K562 treated with DMSO at 1 percent for 4 hours (cell line): ENCODE results near the gene C5AR2. TPM values are rescaled to one million over a fixed set of nuclear protein-coding genes. Genes with fewer than 3 reads are reported as not detected.

Experiments used
- total RNA-seq: library from RNA; unstranded; fragments of 300-600 nt; gene quantifications from 2 replicates; pipeline ENCODE4 v1.2.3, GENCODE V29; 2022; ENCODE audit not compliant: insufficient read depth

The C5AR2 gene
- total RNA-seq = not detected in 2 replicates

GRCh38 chr19:47331931-47332547 is at the start of gene C5AR2:
TSS of gene C5AR2 (plus strand) at chr19:47332175. CDS start at chr19:47340800, 8,625 bp downstream.

DNA sequence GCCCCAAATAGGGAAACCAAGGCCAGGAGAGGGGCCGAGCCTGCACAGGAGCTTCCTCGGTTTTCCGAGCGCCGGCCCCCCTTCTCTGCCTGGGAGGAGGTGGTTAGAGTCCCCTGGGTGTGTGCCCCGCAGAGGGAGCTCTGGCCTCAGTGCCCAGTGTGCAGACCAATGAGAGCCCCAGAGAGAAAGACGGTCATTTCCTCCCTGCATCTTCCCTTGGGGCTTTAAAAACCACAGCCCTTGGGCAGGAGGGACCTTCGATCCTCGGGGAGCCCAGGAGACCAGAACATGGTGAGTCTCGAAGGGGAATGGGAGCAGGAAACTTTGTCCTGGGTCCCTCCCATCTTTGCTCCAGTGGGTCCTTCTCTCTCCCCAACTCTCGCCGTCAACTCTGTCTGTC is 22.4 kb upstream of the C5AR2 start, which contains the start of gene C5AR1:
Gene C5AR1 (plus strand): TSS at position 254 of the 400 bp plus-strand sequence. CDS start 35 bp downstream, at position 289.

DNA sequence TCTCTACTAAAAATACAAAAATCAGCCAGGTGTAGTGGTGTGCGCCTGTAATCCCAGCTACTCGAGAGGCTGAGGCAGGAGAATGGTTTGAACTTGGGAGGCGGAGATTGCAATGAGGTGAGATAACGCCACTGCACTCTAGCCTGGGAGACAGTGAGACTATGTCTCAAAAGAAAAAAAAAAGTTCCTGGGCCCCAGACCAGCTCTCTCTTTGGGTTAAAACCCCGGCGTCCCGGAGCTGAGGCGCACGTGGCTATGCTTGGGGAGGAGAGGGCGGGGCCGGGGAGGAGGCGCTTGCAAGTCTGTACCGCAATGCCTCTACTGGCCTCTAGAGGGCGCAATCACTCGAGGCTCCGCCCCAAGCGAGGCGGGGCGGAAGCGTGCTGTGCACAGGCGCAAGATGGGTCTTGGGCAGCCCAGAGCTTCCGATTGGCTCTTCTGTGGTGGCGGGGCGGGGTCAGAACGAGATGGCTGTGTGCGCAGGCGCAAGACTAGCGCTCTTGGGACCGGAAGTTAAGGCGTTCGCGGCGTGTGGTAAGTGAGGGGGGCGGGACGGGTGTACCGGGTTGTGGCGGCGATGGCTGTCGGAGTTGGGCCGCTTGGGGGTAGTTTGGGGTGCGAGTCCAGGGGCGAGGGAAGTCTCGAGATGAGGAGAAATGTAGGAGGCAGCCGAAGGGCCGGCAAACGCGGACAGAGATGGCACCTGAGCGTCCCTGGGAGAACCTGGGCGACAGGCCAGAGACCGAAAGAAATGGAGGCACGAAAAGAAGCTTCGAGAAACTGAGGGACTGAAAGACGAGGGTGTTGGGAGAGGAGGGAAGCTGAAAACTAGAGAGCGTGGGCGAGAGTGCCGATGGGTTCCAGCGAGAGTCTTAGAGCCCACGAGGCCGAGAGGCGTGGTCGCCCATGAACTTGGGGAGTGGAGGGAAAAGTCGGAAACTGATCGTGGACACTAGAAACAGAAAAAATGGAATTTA is 17.1 kb downstream of the C5AR2 start, which contains the start of gene DHX34:
Gene DHX34 (plus strand): TSS at position 497 of the 977 bp plus-strand sequence. CDS start 3,716 bp downstream, outside the sequence.

Other genes starting within 250 kb of the C5AR2 start
- gene ZC3H4, start 218.4 kb upstream of the C5AR2 start, total RNA-seq = 7.7 and 10.3 TPM in 2 replicates
- gene SAE1, start 201.3 kb upstream of the C5AR2 start, total RNA-seq = 211 and 218 TPM in 2 replicates
- 40.9 and 42.8 TPM in 2 replicates for gene BBC3, start 101.0 kb upstream of the C5AR2 start, total RNA-seq
- gene CCDC9, start 75.7 kb upstream of the C5AR2 start, total RNA-seq = 14.4 and 18.8 TPM in 2 replicates
- 25.4 and 26.1 TPM in 2 replicates for gene INAFM1, start 57.3 kb upstream of the C5AR2 start, total RNA-seq
- gene C5AR1, start 22.3 kb upstream of the C5AR2 start, total RNA-seq = 0.91 and 1.3 TPM in 2 replicates
- 11.3 and 12.0 TPM in 2 replicates for gene DHX34, start 17.1 kb downstream of the C5AR2 start, total RNA-seq
- gene MEIS3, start 87.4 kb downstream of the C5AR2 start, total RNA-seq = 2.9 and 5.6 TPM in 2 replicates
- gene SLC8A2, start 139.7 kb downstream of the C5AR2 start, total RNA-seq = 0.24 TPM in 1 of 2 replicates, not detected in the other
- gene KPTN, start 152.0 kb downstream of the C5AR2 start, total RNA-seq = 8.1 and 10.2 TPM in 2 replicates
- gene NAPA, start 182.9 kb downstream of the C5AR2 start, total RNA-seq = 134 and 135 TPM in 2 replicates
- 0.44 and 0.96 TPM in 2 replicates for gene ZNF541, start 241.0 kb downstream of the C5AR2 start, total RNA-seq